Islet precursor cell (in vitro differentiated cells): ENCODE results near the gene RELCH.
A peak's percentile ranks its signal among the peaks of the same experiment; 100 is the strongest.

Experiments
- DNase-seq: peaks from one replicate; pipeline ENCODE4 v3.0.0-alpha.2; 2018

The RELCH gene

DNA sequence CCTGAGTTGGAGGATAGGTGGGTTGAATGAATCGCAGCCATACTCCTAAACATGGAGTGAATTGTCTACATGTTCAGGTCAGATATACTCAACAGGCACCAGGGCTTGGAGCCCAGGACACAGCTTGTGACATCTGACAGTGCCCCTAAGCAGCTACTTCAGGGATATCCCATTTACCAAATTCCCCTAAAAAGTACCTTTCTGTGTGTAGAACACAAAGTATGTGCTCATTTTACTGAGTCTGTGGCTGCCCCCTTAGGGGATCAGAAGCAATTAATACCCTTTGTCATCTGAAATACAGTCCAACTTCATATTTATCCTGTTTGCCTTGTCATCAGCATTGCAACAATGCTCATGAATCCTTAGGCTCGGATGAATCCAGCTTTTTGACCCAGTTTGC, 158.9 kb downstream of the RELCH start:
- no peak for DNase-seq

- no peak for DNase-seq
Measured at GRCh38 chr18:62346333-62347088, 159.5 kb downstream of the RELCH start.

GRCh38 chr18:62347089-62347506, 160.0 kb downstream of the RELCH start:
- peak; percentile 63 for DNase-seq

GRCh38 chr18:62348474-62348873, 161.4 kb downstream of the RELCH start:
- no peak for DNase-seq

GRCh38 chr18:62353170-62353569, 166.1 kb downstream of the RELCH start:
- no peak for DNase-seq

- peak; percentile 73 for DNase-seq
Measured at GRCh38 chr18:62354151-62354550, 167.1 kb downstream of the RELCH start.

- DNase-seq, result no peak
Measured at GRCh38 chr18:62357079-62357719, 170.1 kb downstream of the RELCH start.
